Measurements from ENCODE around the gene KRTAP5-1.
"Not testable (repeated sequence)": the region's sequence is repeated elsewhere in the genome, so short reads cannot be mapped to it uniquely, and the experiment has no call there.

The KRTAP5-1 gene, protein sequence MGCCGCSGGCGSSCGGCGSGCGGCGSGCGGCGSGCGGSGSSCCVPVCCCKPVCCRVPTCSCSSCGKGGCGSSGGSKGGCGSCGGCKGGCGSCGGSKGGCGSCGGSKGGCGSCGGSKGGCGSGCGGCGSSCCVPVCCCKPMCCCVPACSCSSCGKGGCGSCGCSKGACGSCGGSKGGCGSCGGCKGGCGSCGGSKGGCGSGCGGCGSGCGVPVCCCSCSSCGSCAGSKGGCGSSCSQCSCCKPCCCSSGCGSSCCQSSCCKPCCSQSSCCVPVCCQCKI

DNA sequence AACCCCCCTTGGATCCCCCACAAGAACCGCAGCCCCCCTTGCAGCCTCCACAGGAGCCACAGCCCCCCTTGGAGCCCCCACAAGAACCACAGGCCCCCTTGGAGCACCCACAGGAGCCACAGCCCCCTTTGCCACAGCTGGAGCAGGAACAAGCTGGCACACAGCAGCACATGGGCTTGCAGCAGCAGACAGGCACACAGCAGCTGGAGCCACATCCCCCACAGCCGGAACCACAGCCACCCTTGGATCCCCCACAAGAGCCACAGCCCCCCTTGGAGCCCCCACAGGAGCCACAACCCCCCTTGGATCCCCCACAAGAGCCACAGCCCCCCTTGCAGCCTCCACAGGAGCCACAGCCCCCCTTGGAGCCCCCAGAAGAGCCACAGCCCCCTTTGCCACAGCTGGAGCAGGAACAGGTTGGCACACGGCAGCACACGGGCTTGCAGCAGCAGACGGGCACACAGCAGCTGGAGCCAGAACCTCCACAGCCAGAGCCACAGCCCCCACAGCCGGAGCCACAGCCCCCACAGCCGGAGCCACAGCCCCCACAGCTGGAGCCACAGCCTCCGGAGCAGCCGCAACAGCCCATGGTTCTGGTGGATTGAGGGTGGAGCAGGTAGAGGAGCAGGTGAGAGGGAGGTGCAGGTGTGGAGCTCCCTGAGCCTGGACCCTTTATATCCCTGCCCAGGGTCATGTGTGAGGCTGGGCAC is at the start of gene KRTAP5-1:
Gene KRTAP5-1 (minus strand): TSS at position 623 of the 710 bp plus-strand sequence. CDS start 34 bp downstream, at position 589.
- not testable (repeated sequence) for DNase-seq (ENCODE audit: low read depth)

DNA sequence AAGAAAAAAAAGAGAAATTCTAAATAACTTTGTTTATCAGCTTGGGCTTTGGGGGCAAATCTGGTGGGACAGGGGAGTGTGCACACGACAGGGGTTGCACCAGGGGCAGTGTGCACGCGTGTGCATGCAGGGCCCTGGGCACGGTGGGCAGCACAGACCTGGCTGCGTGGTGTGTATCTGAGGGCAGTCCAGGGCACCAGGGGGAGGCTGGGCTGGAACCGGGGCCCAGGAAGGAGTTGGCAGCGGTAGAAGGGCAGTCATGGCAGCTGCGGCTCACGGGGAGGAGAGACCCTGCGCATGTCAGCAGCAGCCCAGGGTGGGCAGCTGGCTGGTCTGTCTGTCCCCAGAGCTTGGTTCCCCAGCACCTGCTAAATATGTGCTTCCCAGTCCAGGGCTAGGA is 48.8 kb upstream of the KRTAP5-1 start:
- no peak for DNase-seq (ENCODE audit: low read depth)

DNA sequence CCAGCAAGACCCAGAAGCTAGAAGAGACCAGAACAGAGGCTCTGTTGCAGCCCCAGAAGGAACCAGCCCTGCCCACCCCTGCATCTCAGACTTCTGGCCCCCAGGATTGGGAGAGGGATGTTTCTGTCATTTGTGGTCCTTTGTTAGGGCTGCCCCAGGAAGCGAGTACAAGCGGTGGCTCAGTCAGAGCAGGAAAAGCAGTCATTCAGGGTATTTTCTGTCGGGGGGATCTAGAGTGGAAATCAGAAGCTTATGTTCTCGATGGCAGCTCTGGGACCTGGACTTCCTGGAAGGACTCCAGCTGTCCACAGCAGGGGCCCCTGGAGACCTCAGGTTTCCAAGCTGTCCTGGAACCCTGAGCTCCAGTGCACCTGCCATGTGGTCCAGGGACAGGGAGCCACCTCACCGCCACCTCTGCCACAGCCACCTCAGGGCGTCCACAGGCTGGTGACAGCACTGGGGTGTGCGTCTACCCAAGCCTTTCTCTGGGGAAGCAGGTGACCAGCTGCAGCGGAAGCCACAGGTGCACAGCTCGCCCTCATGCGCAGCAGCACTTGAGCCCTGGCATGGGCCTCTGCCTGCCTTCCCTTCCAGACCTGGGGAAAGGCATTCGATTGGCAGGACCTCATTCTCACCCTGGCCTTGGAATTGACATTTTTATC is 47.1 kb upstream of the KRTAP5-1 start:
- DNase-seq (ENCODE audit: low read depth), result no peak

DNA sequence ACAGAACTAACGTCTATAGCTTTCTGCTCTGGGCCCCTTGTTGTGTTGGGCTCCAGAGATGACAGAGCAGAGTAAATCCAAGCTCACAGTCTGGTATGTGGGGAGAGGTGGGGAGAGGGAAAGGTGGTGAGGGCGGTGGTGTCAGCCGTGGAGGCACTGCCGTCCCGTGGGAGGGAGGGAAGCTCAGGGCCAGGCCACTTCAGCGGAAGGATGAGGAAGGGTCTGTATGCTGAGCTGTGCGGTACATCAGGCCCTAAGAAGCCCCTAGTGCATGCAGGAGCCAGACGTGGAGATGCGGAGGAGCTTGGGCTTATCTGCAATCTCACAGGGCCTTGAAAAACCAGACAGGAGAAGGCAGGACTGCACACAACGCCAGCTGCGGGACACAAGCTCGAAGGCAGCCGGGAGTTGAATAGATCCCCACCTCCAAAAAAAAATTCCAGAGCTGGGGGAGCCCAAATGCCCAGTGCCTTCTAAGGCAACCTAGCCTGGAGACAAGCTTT is 46.0 kb upstream of the KRTAP5-1 start:
- DNase-seq (ENCODE audit: low read depth), result no peak

DNA sequence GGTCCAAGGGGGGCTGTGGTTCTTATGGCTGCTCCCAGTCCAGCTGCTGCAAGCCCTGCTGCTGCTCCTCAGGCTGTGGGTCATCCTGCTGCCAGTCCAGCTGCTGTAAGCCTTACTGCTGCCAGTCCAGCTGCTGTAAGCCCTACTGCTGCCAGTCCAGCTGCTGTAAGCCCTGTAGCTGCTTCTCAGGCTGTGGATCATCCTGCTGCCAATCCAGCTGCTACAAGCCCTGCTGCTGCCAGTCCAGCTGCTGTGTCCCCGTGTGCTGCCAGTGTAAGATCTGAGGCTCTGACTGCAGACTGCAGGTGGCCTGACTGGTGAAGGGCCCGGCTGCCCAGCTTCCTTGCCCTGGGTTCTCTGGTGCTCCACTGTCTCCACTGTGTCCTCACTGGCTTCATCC is 45.2 kb upstream of the KRTAP5-1 start:
- DNase-seq (ENCODE audit: low read depth), result no peak

DNA sequence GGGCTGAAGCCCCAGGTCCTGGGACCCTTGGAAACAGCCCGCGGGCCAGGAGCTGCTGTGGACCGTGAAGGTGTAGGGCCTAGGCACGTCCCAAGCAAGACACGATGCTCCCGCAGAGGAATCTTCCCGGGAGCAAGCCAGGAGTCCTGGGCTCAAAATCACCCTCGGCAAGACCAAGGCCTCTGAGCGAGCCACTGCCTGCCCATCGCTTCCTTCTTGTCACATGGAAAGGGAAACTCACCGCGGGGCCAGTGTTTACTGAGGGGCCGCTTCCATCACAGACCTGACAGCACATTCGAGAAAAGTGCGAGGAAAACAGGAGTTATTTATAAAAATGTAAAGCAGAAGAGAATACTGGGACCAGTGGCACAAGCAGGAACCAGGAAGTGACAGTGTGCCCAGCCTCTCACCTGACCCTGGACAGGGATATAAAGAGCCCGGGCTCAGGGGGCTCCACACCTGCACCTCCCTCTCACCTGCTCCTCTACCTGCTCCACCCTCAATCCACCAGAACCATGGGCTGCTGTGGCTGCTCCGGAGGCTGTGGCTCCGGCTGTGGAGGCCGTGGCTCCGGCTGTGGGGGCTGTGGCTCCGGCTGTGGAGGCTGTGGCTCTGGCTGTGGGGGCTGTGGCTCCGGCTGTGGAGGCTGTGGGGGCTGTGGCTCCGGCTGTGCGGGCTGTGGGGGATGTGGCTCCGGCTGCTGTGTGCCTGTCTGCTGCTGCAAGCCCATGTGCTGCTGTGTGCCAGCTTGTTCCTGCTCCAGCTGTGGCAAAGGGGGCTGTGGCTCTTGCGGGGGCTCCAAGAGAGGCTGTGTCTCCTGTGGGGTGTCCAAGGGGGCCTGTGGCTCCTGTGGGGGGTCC is 44.5 kb upstream of the KRTAP5-1 start, which contains the start of gene KRTAP5-5:
Gene KRTAP5-5 (plus strand): TSS at position 450 of the 860 bp plus-strand sequence. CDS start 66 bp downstream, at position 516.
- no peak for DNase-seq (ENCODE audit: low read depth)

DNA sequence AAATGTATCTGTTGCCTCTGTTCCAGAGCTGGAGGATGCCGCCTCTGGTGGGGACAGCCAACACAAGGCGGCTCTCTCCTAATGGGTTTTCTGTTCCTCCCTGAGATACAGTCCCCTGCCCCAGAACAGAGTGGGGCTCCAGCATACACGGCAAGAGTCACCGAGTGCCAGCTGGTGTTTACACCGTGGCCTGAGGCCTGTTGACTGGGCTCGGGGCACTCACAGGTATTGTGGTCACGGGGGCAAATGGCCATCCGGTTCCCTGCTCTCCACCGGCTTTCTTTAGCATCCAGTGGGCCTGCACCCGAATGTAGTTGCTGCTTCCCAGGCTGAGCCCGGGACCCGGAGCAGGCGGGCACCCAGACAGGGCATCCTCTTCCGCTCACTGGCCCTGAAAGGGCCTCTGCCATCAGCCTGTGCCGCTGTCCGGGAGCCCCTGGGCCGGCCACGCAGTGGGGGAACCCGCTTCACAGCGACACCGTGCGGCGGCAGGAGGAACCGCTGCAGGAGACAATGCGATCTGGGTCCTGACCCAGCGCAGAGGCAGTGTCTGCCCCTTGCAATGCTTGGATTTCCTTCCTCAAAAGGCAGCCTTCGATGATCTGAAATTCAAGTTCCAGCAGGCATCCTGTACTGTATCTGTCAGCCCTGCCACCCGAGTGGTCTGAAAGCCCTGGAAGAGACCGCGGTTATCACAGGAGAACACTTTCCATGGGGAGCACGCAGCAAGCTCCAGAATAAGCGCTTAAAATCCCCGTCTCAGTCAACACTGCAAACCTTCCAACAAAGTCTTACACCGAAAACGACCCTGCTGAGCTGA is 43.6 kb upstream of the KRTAP5-1 start:
- DNase-seq (ENCODE audit: low read depth), result peak; percentile 31

DNA sequence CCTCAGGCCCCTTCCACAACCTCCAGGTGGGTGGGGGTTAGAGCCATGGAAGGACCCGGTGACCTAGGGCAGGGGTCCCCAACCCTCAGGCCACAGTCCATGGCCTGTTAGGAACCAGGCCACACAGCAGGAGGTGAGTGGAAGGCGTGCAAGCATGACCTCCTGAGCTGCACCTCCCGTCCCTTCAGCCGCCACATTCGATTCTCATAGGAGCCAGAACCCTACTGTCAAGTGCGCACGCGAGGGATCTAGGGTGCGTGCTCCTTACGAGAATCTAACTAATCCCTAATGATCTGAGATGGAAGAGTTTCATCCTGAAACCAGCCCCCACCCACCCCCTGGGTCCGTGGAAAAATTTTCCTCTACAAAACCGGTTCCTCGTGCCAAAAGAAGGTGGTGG is 40.5 kb upstream of the KRTAP5-1 start:
- no peak for DNase-seq (ENCODE audit: low read depth)

DNA sequence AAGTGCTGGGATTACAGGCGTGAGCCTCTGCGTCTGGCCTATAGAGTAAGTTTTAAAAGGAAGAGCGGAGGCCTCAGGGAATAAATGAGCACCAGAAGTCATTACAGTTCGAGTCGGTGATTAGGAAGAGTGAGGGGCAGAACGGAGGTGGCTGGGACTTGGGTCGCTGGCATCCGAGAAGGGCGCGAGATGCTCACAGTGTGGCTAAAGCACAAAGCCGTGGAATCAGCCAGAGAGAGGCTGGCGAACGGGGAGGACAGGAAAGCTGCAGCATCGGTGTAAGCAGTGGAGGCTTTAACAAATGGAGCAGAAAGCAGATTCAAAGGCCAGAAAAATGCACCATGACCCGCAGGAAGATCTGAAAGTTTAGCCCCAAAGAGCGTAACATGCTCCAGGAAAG is 39.5 kb upstream of the KRTAP5-1 start:
- no peak for DNase-seq (ENCODE audit: low read depth)

DNA sequence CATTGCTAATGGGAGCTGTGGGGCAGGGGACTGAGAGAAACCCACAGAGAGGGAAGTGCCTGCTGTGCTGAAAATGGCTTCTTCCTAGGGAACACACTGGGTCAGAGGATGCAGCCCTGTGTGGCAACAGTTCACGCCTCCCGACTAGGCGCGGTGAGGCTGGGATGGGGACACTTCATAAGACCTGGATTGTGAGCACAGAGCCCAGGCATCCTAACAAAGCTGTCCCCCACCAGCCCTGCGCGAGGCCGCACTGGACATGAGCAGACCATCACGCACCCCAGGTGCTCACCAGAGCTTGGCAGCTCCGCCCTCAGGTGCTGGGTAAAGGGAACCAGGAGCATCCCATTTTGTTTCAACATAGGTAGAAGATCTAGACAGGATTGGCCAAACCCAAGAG is 38.6 kb upstream of the KRTAP5-1 start:
- no peak for DNase-seq (ENCODE audit: low read depth)

DNA sequence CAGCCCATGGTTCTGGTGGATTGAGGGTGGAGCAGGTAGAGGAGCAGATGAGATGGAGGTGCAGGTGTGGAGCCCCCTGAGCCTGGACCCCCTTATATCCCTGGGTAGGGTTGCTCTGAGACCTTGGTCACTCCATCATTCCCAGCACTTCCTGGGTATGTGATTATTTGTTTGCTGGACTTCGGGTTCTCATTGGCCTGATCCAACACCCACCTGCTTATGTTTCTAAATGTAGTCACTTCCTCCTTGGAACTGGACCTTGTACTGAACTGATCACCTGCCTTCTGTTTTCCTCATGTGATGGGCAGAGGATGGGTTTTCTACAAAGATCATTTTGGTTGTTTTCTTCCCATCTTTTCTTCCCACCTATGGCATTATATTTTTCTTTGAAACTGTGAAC is 37.0 kb upstream of the KRTAP5-1 start, which contains the start of gene KRTAP5-4:
Gene KRTAP5-4 (minus strand): TSS at position 53 of the 400 bp plus-strand sequence. CDS start 45 bp downstream, at position 8.
- DNase-seq (ENCODE audit: low read depth), result no peak

DNA sequence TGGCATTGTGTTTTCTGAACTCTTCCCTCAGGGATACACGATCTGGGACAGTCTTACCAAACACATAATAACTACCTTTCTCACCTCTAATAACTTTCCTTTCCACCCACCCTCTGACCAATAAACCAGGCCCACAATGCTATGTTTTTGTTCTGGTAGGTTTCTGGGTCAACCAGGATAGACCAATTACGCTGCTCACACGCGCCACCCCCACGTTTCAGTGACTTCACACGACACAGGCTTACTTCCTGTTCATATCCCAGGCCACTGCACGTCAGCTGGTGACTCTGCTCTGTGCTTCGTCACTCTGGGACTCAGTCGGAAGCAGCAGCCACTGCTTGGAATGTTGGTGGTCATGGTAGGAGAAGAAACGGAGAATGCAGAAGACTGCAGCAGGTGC is 34.4 kb upstream of the KRTAP5-1 start:
- no peak for DNase-seq (ENCODE audit: low read depth)

DNA sequence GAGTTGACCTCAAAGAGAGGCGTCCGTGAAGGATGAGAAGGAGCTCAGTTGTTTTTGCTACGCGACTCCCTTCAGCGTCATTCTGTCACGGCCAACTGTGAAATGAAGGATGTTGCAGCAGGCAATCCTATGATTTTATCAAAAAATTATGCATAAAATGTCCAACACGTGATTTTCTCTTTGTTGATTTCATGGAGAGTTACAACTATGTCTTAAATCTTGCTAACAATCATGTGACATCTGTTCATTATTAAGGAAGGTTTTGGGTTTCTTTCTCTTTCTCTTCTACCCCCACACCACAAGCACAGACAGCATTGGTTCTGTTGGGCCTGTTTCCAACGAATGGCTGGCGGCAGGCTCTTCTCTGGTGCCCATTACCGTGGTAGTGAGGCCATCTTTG is 33.1 kb upstream of the KRTAP5-1 start:
- DNase-seq (ENCODE audit: low read depth), result no peak

DNA sequence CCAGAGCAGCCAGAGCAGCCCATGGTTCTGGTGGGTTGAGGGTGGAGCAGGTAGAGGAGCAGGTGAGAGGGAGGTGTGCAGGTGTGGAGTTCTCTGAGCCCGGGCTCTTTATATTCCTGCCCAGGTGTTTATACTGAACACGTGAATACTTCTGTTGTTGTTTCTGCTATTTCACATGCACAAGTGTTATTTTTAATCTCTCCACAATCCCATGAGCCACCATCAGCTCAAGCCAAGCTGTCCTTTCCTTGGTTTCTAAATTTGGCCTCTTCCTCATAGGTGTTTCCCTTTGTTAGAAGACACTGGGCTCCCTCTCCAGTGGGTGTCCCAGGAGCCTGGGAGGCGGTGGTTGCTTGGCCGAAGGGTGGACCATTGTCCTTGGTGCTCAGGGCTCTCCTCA is 23.3 kb upstream of the KRTAP5-1 start, which contains the start of gene KRTAP5-3:
Gene KRTAP5-3 (minus strand): TSS at position 101 of the 400 bp plus-strand sequence. CDS start 78 bp downstream, at position 23.
- DNase-seq (ENCODE audit: low read depth), result no peak

DNA sequence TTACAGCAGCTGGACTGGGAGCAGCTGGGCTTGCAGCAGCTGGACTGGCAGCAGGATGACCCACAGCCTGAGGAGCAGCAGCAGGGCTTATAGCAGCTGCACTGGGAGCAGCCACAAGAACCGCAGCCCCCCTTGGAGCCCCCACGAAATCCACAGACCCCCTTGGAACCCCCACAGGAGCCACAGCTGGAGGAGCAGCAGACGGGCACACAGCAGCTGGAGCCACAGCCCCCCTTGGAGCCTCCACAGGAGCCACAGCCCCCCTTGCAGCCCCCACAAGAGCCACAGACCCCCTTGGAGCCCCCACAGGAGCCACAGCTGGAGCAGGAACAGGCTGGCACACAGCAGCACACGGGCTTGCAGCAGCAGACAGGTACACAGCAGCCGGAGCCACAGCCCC is 22.8 kb upstream of the KRTAP5-1 start:
- DNase-seq (ENCODE audit: low read depth), result not testable (repeated sequence)

DNA sequence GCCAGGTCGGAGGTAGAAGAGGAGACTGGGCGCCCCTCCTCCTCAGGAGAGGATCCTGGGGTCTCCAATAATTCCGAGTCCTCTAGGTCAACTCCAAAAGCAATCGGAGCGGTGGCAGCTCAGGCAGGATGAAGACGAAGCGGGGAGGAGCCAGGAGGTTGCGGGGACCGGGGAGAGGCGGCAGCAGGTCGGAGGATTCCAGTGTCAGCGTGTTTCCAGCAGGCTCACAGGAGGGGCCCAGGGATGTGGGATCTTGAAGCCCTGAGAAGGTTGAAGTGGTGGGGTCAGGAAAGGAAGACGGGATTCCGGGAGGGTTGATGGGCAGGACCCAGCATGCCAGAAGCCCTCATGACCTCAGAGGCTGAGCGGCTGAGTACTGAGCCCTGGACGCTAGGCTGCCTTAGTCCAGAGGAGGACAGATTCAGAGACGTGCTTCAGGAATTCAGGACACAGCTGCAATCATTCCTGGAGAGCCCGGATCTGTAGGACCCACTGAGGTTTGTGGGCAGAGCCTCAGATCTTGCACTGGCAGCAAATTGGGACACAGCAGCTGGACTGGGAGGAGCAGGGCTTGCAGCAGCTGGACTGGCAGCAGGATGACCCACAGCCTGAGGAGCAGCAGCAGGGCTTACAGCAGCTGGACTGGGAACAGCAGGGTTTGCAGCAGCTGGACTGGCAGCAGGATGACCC is 22.2 kb upstream of the KRTAP5-1 start:
- not testable (repeated sequence) for DNase-seq (ENCODE audit: low read depth)

DNA sequence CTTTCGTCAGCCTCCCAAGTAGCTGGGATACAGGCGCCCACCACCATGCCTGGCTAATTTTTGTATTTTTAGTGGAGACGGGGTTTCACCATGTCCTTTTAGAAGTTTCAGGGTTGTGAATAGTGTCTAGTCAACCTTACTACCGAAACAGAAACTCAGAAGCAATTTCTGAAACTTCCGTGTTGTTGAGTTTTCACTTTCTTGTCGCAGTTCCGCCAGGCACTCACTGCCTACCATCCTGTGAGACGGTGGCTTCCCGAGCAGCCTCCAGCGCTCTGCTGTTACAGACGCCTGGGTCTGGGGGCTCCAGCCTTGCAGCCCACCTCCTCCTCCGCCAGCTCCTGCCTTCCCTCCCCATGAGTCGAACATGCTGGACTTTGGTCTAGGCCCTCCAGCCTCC is 20.8 kb upstream of the KRTAP5-1 start:
- not testable (repeated sequence) for DNase-seq (ENCODE audit: low read depth)

DNA sequence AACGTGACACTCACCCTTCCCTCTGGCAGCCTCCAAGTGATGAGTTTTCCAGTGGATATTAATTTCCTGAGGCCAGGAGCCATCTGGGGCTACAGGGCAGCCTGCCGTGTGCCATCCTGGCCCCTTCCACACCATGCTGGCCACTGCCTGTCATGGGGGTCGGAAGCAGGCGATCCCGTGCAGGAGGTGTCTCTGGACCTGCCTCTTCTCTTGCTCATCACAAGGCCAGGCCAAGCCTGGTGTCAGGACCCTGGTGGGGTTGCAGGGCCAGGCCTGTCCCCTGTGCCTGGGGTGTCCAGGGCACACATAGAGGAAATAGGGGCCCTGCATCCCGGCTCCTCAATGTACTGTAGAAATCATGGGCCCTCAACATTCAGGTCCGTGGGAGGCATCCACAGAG is 19.6 kb upstream of the KRTAP5-1 start:
- no peak for DNase-seq (ENCODE audit: low read depth)

DNA sequence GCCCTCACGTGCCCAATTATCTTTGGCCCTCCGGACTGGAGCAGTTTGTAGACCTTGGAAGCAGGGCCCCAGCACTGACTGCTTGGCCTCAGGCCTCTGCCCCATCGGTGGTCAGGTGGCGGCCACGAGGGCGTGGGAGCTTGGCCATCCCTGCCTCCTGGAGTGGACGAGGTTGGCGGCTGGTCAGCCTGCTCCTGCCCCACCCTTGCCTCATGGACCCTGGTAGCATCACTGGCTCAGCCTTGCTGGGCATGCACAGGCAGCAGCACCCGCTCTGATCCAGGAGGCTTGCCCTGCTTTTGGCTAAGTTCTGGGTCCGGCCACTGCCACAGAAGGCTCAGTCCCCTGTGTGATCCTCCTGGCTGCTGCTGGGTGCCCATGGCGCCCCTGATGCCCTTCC is 19.1 kb upstream of the KRTAP5-1 start:
- no peak for DNase-seq (ENCODE audit: low read depth)

DNA sequence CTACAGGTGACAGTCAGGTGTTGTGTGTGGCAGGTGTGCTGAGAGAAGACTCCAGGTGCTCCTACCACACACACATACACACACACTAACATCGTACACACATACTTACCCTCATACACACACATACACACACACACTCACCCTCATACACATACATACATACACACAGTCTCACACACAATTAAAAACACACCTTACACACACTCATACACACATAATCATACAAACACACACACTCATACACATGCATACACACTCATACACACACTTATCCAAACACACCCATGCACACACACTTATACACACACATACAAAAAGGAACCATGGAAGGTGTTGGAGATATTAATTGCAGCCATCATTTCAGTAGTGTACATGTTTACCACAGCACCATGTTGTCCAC is 18.5 kb upstream of the KRTAP5-1 start:
- no peak for DNase-seq (ENCODE audit: low read depth)

All from stimulated activated CD8-positive, alpha-beta memory T cell treated with anti-CD3 and anti-CD28 coated beads, Interleukin-12 subunit alpha, Interleukin-12 subunit beta, amount 100 ng/mL, for 4 hours (primary cell).